Keratinocyte (primary cell): ENCODE measurements around the gene MAP4K2. TPM values are rescaled to one million over a fixed set of nuclear protein-coding genes. Genes with fewer than 3 reads are reported as not detected.

ENCODE experiments used
- DNase-seq: peaks from one replicate; pipeline ENCODE4 v3.0.0-alpha.2; 2011; ENCODE audit warnings: low read depth, missing footprints, low spot score
- FAIRE-seq: peaks from 2 replicates; lab custom pipeline; 2011; peaks lifted over from hg19 to GRCh38; lab: Jason Lieb, UNC
- H2AFZ ChIP-seq: 2 replicates; pipeline ENCODE4 v1.6.0; 2012; ENCODE audit warnings: low read length, control low read depth, inconsistent platforms; ENCODE audit not compliant: control insufficient read depth
- H3K27ac ChIP-seq: 2 replicates; pipeline ENCODE4 v1.5.1; 2011; ENCODE audit warnings: low read length; ENCODE audit not compliant: control insufficient read depth, insufficient read depth
- H3K27me3 ChIP-seq: 3 replicates; pipeline ENCODE4 v1.6.0; 2011; ENCODE audit warnings: low read length; ENCODE audit not compliant: control insufficient read depth, insufficient read depth; ENCODE audit errors: extremely low read depth
- H3K36me3 ChIP-seq, 2 experiments: 2 replicates in 1 of 2; 3 replicates in 1 of 2; pipeline ENCODE4 v1.5.1; 2011; ENCODE audit warnings: low read length in 2 of 2, mild to moderate bottlenecking in 1 of 2; ENCODE audit not compliant: control insufficient read depth in 2 of 2, insufficient read depth in 2 of 2; ENCODE audit errors: extremely low read depth in 1 of 2
- H3K4me1 ChIP-seq: 3 replicates; pipeline ENCODE4 v1.5.1; 2011; ENCODE audit warnings: low read length; ENCODE audit not compliant: control insufficient read depth, insufficient read depth; ENCODE audit errors: extremely low read depth
- H3K4me2 ChIP-seq: 3 replicates; pipeline ENCODE4 v1.6.0; 2011; ENCODE audit warnings: low read depth, low read length; ENCODE audit not compliant: control insufficient read depth, insufficient read depth; ENCODE audit errors: extremely low read depth
- H3K4me3 ChIP-seq, 3 experiments: fragments of 200-600 bp in 1 of 3; sonication (generic) in 1 of 3; 2 replicates in 2 of 3; 3 replicates in 1 of 3; pipeline ENCODE4 v1.5.1; 2011 to 2016; ENCODE audit warnings: low read length in 3 of 3, mild to moderate bottlenecking in 3 of 3, control low read depth in 2 of 3, inconsistent platforms in 1 of 3, low read depth in 1 of 3, mixed read lengths in 1 of 3, mixed run types in 1 of 3, moderate library complexity in 1 of 3; ENCODE audit not compliant: control insufficient read depth in 2 of 3, insufficient read depth in 2 of 3; ENCODE audit errors: extremely low read depth in 1 of 3
- H3K79me2 ChIP-seq: 2 replicates; pipeline ENCODE4 v1.6.0; 2012; ENCODE audit warnings: low read length; ENCODE audit not compliant: control insufficient read depth, insufficient read depth
- H3K9ac ChIP-seq: 3 replicates; pipeline ENCODE4 v1.6.0; 2011; ENCODE audit warnings: low read length; ENCODE audit not compliant: control insufficient read depth, insufficient read depth; ENCODE audit errors: extremely low read depth
- H3K9me1 ChIP-seq: 3 replicates; pipeline ENCODE4 v1.6.0; 2011; ENCODE audit warnings: low read length; ENCODE audit not compliant: control insufficient read depth, insufficient read depth; ENCODE audit errors: extremely low read depth
- H3K9me3 ChIP-seq: 2 replicates; pipeline ENCODE4 v1.5.1; 2012; ENCODE audit warnings: low read depth, low read length; ENCODE audit not compliant: control insufficient read depth
- H4K20me1 ChIP-seq: 3 replicates; pipeline ENCODE4 v1.6.0; 2011; ENCODE audit warnings: low read length; ENCODE audit not compliant: control insufficient read depth, insufficient read depth; ENCODE audit errors: extremely low read depth
- EZH2 ChIP-seq: IDR thresholded peaks from one replicate; pipeline ENCODE4 v1.6.1; 2012; ENCODE audit warnings: inconsistent platforms, mild to moderate bottlenecking, low read length, moderate library complexity
- dilution Hi-C: fragments of 300-500 bp; cut with MboI; formaldehyde crosslinking; loops from one replicate; pipeline ENCODE4 v1.7.0; 2020; ENCODE audit warnings: low sequenced_read_pairs; ENCODE audit not compliant: extremely low pct_ligation_motif_present
- polyA plus RNA-seq, 5 experiments: library from polyadenylated mRNA; depleted of rRNA in 3 of 5; stranded (reverse) in 3 of 5; stranded (forward) in 1 of 5; unstranded in 1 of 5; fragments of >200 nt; gene quantifications; 1 replicate in 1 of 5; 2 replicates in 3 of 5; 3 replicates in 1 of 5; pipeline versions ENCODE4 v1.2.1 to v1.2.3, GENCODE V29; 2011 to 2012; ENCODE audit warnings: missing spikeins in 2 of 5, low read depth in 1 of 5, low replicate concordance in 1 of 5
- TF ChIP-seq, protein P1 (sequence below), 3 experiments: IDR thresholded peaks in 1 of 3; conservative IDR thresholded peaks in 1 of 3; optimal IDR thresholded peaks in 1 of 3; 2 replicates in 2 of 3; 3 replicates in 1 of 3; pipeline versions ENCODE3 to v1.5.1; 2011; ENCODE audit warnings: low read length in 3 of 3, mild to moderate bottlenecking in 3 of 3, moderate library complexity in 2 of 3, control low read depth in 1 of 3, inconsistent platforms in 1 of 3; ENCODE audit not compliant: insufficient read depth in 2 of 3; ENCODE audit errors: extremely low read depth in 1 of 3

The MAP4K2 gene
- polyA plus RNA-seq, 1 donor (not counting 4 experiments of a cell fraction or from before 2014, with no cell fraction given), result 6.7 TPM

DNA sequence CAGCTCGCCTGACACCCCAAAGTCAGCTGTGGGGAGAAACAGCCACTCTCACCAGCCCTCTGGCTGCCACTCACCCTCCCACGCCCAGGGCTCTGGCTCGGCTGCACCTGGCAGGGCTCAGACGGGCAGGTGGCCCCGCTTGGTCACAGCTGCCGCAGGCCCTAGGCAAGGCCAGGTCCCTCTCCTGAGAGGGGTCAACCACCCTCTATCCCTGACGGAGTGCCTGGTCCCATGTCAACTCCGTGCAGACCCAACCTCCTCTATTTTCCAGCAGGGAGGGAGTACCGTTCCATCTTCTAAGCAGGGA lies 1.9 kb downstream of the MAP4K2 start:
- H3K9me3 ChIP-seq, result no peaks in the 10 kb centered on the region
- dilution Hi-C loops, result no loop called here
- H3K9ac ChIP-seq, result no peak overlapping the region
- no peaks in the 10 kb centered on the region for H3K9me1 ChIP-seq
- FAIRE-seq (no peak), DNase-seq (no peak)
- no peak overlapping the region for H2AFZ ChIP-seq
- no peaks in the 10 kb centered on the region for H3K79me2 ChIP-seq
- H3K27ac ChIP-seq, result no peak overlapping the region
- no peak overlapping the region for H3K4me3 ChIP-seq
- H3K36me3 ChIP-seq, result peaks cover 9 to 11% of the 10 kb centered on the region in 2 experiments
- no peaks in the 10 kb centered on the region for H4K20me1 ChIP-seq
- peaks cover 14% of the 10 kb centered on the region for H3K4me1 ChIP-seq
- TF ChIP-seq EZH2, result no peak
- TF ChIP-seq, protein P1, sequence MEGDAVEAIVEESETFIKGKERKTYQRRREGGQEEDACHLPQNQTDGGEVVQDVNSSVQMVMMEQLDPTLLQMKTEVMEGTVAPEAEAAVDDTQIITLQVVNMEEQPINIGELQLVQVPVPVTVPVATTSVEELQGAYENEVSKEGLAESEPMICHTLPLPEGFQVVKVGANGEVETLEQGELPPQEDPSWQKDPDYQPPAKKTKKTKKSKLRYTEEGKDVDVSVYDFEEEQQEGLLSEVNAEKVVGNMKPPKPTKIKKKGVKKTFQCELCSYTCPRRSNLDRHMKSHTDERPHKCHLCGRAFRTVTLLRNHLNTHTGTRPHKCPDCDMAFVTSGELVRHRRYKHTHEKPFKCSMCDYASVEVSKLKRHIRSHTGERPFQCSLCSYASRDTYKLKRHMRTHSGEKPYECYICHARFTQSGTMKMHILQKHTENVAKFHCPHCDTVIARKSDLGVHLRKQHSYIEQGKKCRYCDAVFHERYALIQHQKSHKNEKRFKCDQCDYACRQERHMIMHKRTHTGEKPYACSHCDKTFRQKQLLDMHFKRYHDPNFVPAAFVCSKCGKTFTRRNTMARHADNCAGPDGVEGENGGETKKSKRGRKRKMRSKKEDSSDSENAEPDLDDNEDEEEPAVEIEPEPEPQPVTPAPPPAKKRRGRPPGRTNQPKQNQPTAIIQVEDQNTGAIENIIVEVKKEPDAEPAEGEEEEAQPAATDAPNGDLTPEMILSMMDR (optimal IDR thresholded peaks at IDR 0.05 in 1 of 3, IDR thresholded peaks at IDR 0.05 in 1 of 3, conservative IDR thresholded peaks at IDR 0.05 in 1 of 3; ENCODE audit: extremely low read depth in 1 of 3, insufficient read depth in 2 of 3, low read length in 3 of 3), result no peak
- no peaks in the 10 kb centered on the region for H3K27me3 ChIP-seq
- H3K4me2 ChIP-seq, result no peak overlapping the region

- Histone ChIP-seq H3K27me3 (no peaks in the 10 kb centered on the region), H3K36me3 (peaks cover 8 to 9% of the 10 kb centered on the region in 2 experiments), H3K4me1 (peaks cover 14% of the 10 kb centered on the region), H3K79me2 (no peaks in the 10 kb centered on the region), H2AFZ (no peak overlapping the region), H4K20me1 (no peaks in the 10 kb centered on the region), H3K4me3 (no peak overlapping the region), H3K9me1 (no peaks in the 10 kb centered on the region), H3K9me3 (no peaks in the 10 kb centered on the region), H3K4me2 (no peak overlapping the region), H3K9ac (no peak overlapping the region), H3K27ac (no peak overlapping the region)
- dilution Hi-C loops, result no loop called here
- TF ChIP-seq, protein P1 (optimal IDR thresholded peaks at IDR 0.05 in 1 of 3, IDR thresholded peaks at IDR 0.05 in 1 of 3, conservative IDR thresholded peaks at IDR 0.05 in 1 of 3; ENCODE audit: extremely low read depth in 1 of 3, insufficient read depth in 2 of 3, low read length in 3 of 3), result no peak
- TF ChIP-seq EZH2, result no peak
- DNase-seq (no peak), FAIRE-seq (no peak)
Observed at GRCh38 chr11:64800303-64801157, 2.5 kb downstream of the MAP4K2 start.
